ENCODE measurements around the gene SNAP29. TPM values are rescaled to one million over a fixed set of nuclear protein-coding genes. Genes with fewer than 3 reads are reported as not detected.

SNAP29 gene
- total RNA-seq, 1 experiment from 2014 or later, result 17.8 TPM

GRCh38 chr22:20940186-20940651 lies 81.4 kb downstream of the SNAP29 start:
- intact Hi-C loops (cut with micrococcal nuclease; ENCODE audit: unreplicated experiment), result no loop called here
- no peak overlapping the region for H3K4me2 ChIP-seq
- no peaks in the 10 kb centered on the region for H3K9me2 ChIP-seq (ENCODE audit: insufficient read depth)
- no peaks in the 10 kb centered on the region for H3K9me3 ChIP-seq (ENCODE audit: insufficient read depth, low read depth)
- no peaks in the 10 kb centered on the region for H3K4me1 ChIP-seq (replicated peaks; ENCODE audit: insufficient read depth)
- H4K20me1 ChIP-seq (ENCODE audit: insufficient read depth), result peaks cover 81% of the 10 kb centered on the region
- no peak overlapping the region for H3K4me3 ChIP-seq
- H3K27ac ChIP-seq, result no peak overlapping the region
- POLR2A ChIA-PET (ENCODE audit: unreplicated experiment), result no interaction called here
- H3K79me2 ChIP-seq (ENCODE audit: low read depth), result peaks cover 94% of the 10 kb centered on the region
- no TSS peak for BruUV-seq (replicated peaks)
- no peak overlapping the region for H2AFZ ChIP-seq
- DNase-seq, result no peak
- H3K27me3 ChIP-seq (ENCODE audit: insufficient read depth, low read depth), result no peaks in the 10 kb centered on the region
- H3F3A ChIP-seq (ENCODE audit: insufficient read depth, low read depth), result peaks cover 3% of the 10 kb centered on the region; the same call in 1 of the 2 replicates
- CTCF ChIA-PET, result no interaction called here
- TF ChIP-seq CTCF (conservative IDR thresholded peaks at IDR 0.05) (no peak), EZH2 (IDR thresholded peaks at IDR 0.05; ENCODE audit: low read depth) (no peak)
- H3K36me3 ChIP-seq (ENCODE audit: low read depth), result no peaks in the 10 kb centered on the region

Other genes with a start within 250 kb of the SNAP29 start
- gene SERPIND1, start 84.9 kb upstream of the SNAP29 start, total RNA-seq (2021), result not detected in 2 replicates
- gene PI4KA, start 196 bp upstream of the SNAP29 start, total RNA-seq (2021), result 24.7 and 27.9 TPM in 2 replicates
- 45.8 and 49.7 TPM in 2 replicates for gene CRKL, start 58.4 kb downstream of the SNAP29 start, total RNA-seq (2021)
- gene AIFM3, start 108.2 kb downstream of the SNAP29 start, total RNA-seq (2021), result 6.9 and 7.4 TPM in 2 replicates
- gene LZTR1, start 123.3 kb downstream of the SNAP29 start, total RNA-seq (2021), result 23.2 and 23.4 TPM in 2 replicates
- gene THAP7, start 143.1 kb downstream of the SNAP29 start, total RNA-seq (2021), result 16.4 and 17.0 TPM in 2 replicates
- 2.4 and 2.7 TPM in 2 replicates for gene P2RX6, start 156.2 kb downstream of the SNAP29 start, total RNA-seq (2021)
- not detected in 2 replicates for gene SLC7A4, start 173.6 kb downstream of the SNAP29 start, total RNA-seq (2021)
- gene LRRC74B, start 186.9 kb downstream of the SNAP29 start, total RNA-seq (2021), result 0.25 TPM in 1 of 2 replicates, not detected in the other

Measured in PC-9 (cell line).